GM12891 (cell line): ENCODE results near the gene TOP2B.
A peak's percentile ranks its signal among the peaks of the same experiment; 100 is the strongest.

Source experiments
- PAX5 ChIP-seq: IDR thresholded peaks from 2 replicates; pipeline ENCODE4 v1.6.1; 2011; ENCODE audit warnings: low read length, moderate library complexity, mild to moderate bottlenecking; ENCODE audit not compliant: insufficient read depth, severe bottlenecking
- POLR2A ChIP-seq: IDR thresholded peaks from 2 replicates; pipeline ENCODE4 v1.6.1; 2011; ENCODE audit warnings: low read depth, low read length, control low read depth
- POLR2AphosphoS5 ChIP-seq: IDR thresholded peaks from 2 replicates; pipeline ENCODE4 v1.6.1; 2011; ENCODE audit warnings: low read depth, low read length, control low read depth
- POU2F2 ChIP-seq: IDR thresholded peaks from 2 replicates; pipeline ENCODE4 v1.6.1; 2011; ENCODE audit warnings: low read depth, mild to moderate bottlenecking, control low read depth, low read length, moderate library complexity
- SPI1 ChIP-seq: IDR thresholded peaks from 2 replicates; pipeline ENCODE4 v1.6.1; 2011; ENCODE audit warnings: low read depth, low read length, control low read depth
- TAF1 ChIP-seq: IDR thresholded peaks from 2 replicates; pipeline ENCODE4 v1.6.1; 2011; ENCODE audit warnings: low read depth, low read length, control low read depth

GRCh38 chr3:25633919-25634318 lies 30.8 kb downstream of the TOP2B start:
- TF ChIP-seq POLR2A (no peak), POLR2AphosphoS5 (no peak), TAF1 (no peak), PAX5 (no peak), POU2F2 (no peak), SPI1 (peak; percentile 58; the same call in 1 of the 2 replicates)
